GM21447 (cell line): ENCODE measurements around the gene SENP6.

Experiments
- ATAC-seq: cut with Tn5 transposase; IDR thresholded peaks from one replicate; pipeline ENCODE4 v1.9.1; 2021; ENCODE audit not compliant: unreplicated experiment

SENP6 gene

GRCh38 chr6:75745404-75745803 lies 143.7 kb downstream of the SENP6 start:
- no peak for ATAC-seq

- ATAC-seq, result no peak
Measured at GRCh38 chr6:75746221-75746620, 144.5 kb downstream of the SENP6 start.

- no peak for ATAC-seq
Measured at GRCh38 chr6:75747152-75747992, 145.7 kb downstream of the SENP6 start.

- peak; percentile 1 for ATAC-seq
Measured at GRCh38 chr6:75748003-75748742, 146.5 kb downstream of the SENP6 start.

- peak; percentile 80 for ATAC-seq
Measured at GRCh38 chr6:75748743-75749538, 147.3 kb downstream of the SENP6 start, which contains the start of gene MYO6. MYO6 (plus strand) TSS chr6:75749239; CDS start chr6:75817548, 68,309 bp downstream.

GRCh38 chr6:75751443-75751842 lies 149.8 kb downstream of the SENP6 start:
- no peak for ATAC-seq

GRCh38 chr6:75752365-75752764 lies 150.7 kb downstream of the SENP6 start:
- ATAC-seq, result no peak

- no peak for ATAC-seq
Measured at GRCh38 chr6:75755704-75756103, 154.0 kb downstream of the SENP6 start.

- no peak for ATAC-seq
Measured at GRCh38 chr6:75757295-75757694, 155.6 kb downstream of the SENP6 start.

- no peak for ATAC-seq
Measured at GRCh38 chr6:75758061-75758460, 156.4 kb downstream of the SENP6 start.

GRCh38 chr6:75759207-75759606 lies 157.5 kb downstream of the SENP6 start:
- no peak for ATAC-seq

- ATAC-seq, result no peak
Measured at GRCh38 chr6:75760320-75760719, 158.6 kb downstream of the SENP6 start.

- ATAC-seq, result no peak
Measured at GRCh38 chr6:75761489-75761888, 159.8 kb downstream of the SENP6 start.

GRCh38 chr6:75762063-75762462 lies 160.4 kb downstream of the SENP6 start:
- no peak for ATAC-seq

GRCh38 chr6:75766387-75766786 lies 164.7 kb downstream of the SENP6 start:
- ATAC-seq, result no peak
